COLO668 (cell line): ENCODE measurements around the gene HAPSTR1.

Experiments
- DNase-seq: peaks from one replicate; lab custom pipeline; 2025; ENCODE audit not compliant: unreplicated experiment; lab: John Stamatoyannopoulos, UW

The HAPSTR1 gene

GRCh38 chr16:9095656-9096397, 4.4 kb downstream of the HAPSTR1 start:
- DNase-seq = no peak

- no peak for DNase-seq
Observed at GRCh38 chr16:9096416-9096952, 5.0 kb downstream of the HAPSTR1 start.

GRCh38 chr16:9097266-9098219, 6.1 kb downstream of the HAPSTR1 start:
- no peak for DNase-seq

- DNase-seq = no peak
Observed at GRCh38 chr16:9098377-9099090, 7.1 kb downstream of the HAPSTR1 start.

- DNase-seq = no peak
Observed at GRCh38 chr16:9099131-9099625, 7.7 kb downstream of the HAPSTR1 start.

- no peak for DNase-seq
Observed at GRCh38 chr16:9102379-9102778, 10.9 kb downstream of the HAPSTR1 start.

- no peak for DNase-seq
Observed at GRCh38 chr16:9102943-9103342, 11.5 kb downstream of the HAPSTR1 start.

- DNase-seq = no peak
Observed at GRCh38 chr16:9103546-9103945, 12.1 kb downstream of the HAPSTR1 start.

GRCh38 chr16:9105189-9105588, 13.7 kb downstream of the HAPSTR1 start:
- DNase-seq = no peak

- no peak for DNase-seq
Observed at GRCh38 chr16:9107025-9107970, 15.9 kb downstream of the HAPSTR1 start.

GRCh38 chr16:9109255-9109654, 17.8 kb downstream of the HAPSTR1 start:
- DNase-seq = no peak

GRCh38 chr16:9112166-9112843, 20.9 kb downstream of the HAPSTR1 start:
- no peak for DNase-seq

- no peak for DNase-seq
Observed at GRCh38 chr16:9112844-9113186, 21.4 kb downstream of the HAPSTR1 start.

GRCh38 chr16:9113707-9114106, 22.3 kb downstream of the HAPSTR1 start:
- no peak for DNase-seq

GRCh38 chr16:9114112-9114511, 22.7 kb downstream of the HAPSTR1 start:
- no peak for DNase-seq

GRCh38 chr16:9114842-9115241, 23.4 kb downstream of the HAPSTR1 start:
- no peak for DNase-seq

- no peak for DNase-seq
Observed at GRCh38 chr16:9115277-9115676, 23.8 kb downstream of the HAPSTR1 start.

- DNase-seq = no peak
Observed at GRCh38 chr16:9116141-9116540, 24.7 kb downstream of the HAPSTR1 start.

GRCh38 chr16:9118170-9118569, 26.7 kb downstream of the HAPSTR1 start:
- DNase-seq = no peak
